ENCODE measurements around the gene ORAI2.

ORAI2 gene

GRCh38 chr7:102457352-102457924 lies 24.1 kb downstream of the ORAI2 start:
- Histone ChIP-seq H3K4me1 (ENCODE audit: control insufficient read depth, insufficient read depth, low read length, unreplicated experiment) (no peaks in the 10 kb centered on the region), H2AFZ (ENCODE audit: low read length, unreplicated experiment) (no peak overlapping the region), H3K36me3 (ENCODE audit: insufficient read depth, low read length) (no peaks in the 10 kb centered on the region; the same call in 1 of the 2 replicates), H3K27ac (ENCODE audit: low read depth, low read length) (no peak overlapping the region), H3K27me3 (ENCODE audit: insufficient read depth, low read length) (no peaks in the 10 kb centered on the region), H3K79me2 (ENCODE audit: control insufficient read depth, insufficient read depth, low read length, unreplicated experiment) (peaks cover 3% of the 10 kb centered on the region), H3K4me3 (ENCODE audit: low read depth, low read length) (no peak overlapping the region)

GRCh38 chr7:102459221-102459844 lies 26.0 kb downstream of the ORAI2 start:
- Histone ChIP-seq H3K27me3 (ENCODE audit: insufficient read depth, low read length) (no peaks in the 10 kb centered on the region), H3K4me3 (ENCODE audit: low read depth, low read length) (no peak overlapping the region), H3K79me2 (ENCODE audit: control insufficient read depth, insufficient read depth, low read length, unreplicated experiment) (peaks cover 6% of the 10 kb centered on the region), H2AFZ (ENCODE audit: low read length, unreplicated experiment) (no peak overlapping the region), H3K4me1 (ENCODE audit: control insufficient read depth, insufficient read depth, low read length, unreplicated experiment) (no peaks in the 10 kb centered on the region), H3K36me3 (ENCODE audit: insufficient read depth, low read length) (no peaks in the 10 kb centered on the region; the same call in 1 of the 2 replicates), H3K27ac (ENCODE audit: low read depth, low read length) (no peak overlapping the region)

- H3K4me1 ChIP-seq (ENCODE audit: control insufficient read depth, insufficient read depth, low read length, unreplicated experiment): no peaks in the 10 kb centered on the region
- H3K27me3 ChIP-seq (ENCODE audit: insufficient read depth, low read length): no peaks in the 10 kb centered on the region
- peaks cover 6% of the 10 kb centered on the region for H3K79me2 ChIP-seq (ENCODE audit: control insufficient read depth, insufficient read depth, low read length, unreplicated experiment)
- no peaks in the 10 kb centered on the region; the same call in 1 of the 2 replicates for H3K36me3 ChIP-seq (ENCODE audit: insufficient read depth, low read length)
- no peak overlapping the region for H3K27ac ChIP-seq (ENCODE audit: low read depth, low read length)
- no peak overlapping the region for H2AFZ ChIP-seq (ENCODE audit: low read length, unreplicated experiment)
- no peak overlapping the region for H3K4me3 ChIP-seq (ENCODE audit: low read depth, low read length)
Observed at GRCh38 chr7:102460467-102460866, 27.1 kb downstream of the ORAI2 start.

- Histone ChIP-seq H3K79me2 (ENCODE audit: control insufficient read depth, insufficient read depth, low read length, unreplicated experiment) (peaks cover 10% of the 10 kb centered on the region), H3K27ac (ENCODE audit: low read depth, low read length) (no peak overlapping the region), H3K4me3 (ENCODE audit: low read depth, low read length) (peak overlapping the region; percentile 96), H3K4me1 (ENCODE audit: control insufficient read depth, insufficient read depth, low read length, unreplicated experiment) (peaks cover 6% of the 10 kb centered on the region), H3K36me3 (ENCODE audit: insufficient read depth, low read length) (no peaks in the 10 kb centered on the region), H2AFZ (ENCODE audit: low read length, unreplicated experiment) (peak overlapping the region; percentile 89), H3K27me3 (ENCODE audit: insufficient read depth, low read length) (no peaks in the 10 kb centered on the region)
Observed at GRCh38 chr7:102463841-102464576, 30.6 kb downstream of the ORAI2 start.

GRCh38 chr7:102464577-102465280 lies 31.4 kb downstream of the ORAI2 start, which contains the start of the genes ALKBH4 and LRWD1:
Gene ALKBH4 (minus strand): TSS chr7:102464863. CDS start chr7:102464836, 27 bp downstream.
Gene LRWD1 (plus strand): TSS chr7:102464984. CDS start chr7:102465081, 97 bp downstream.
- H2AFZ ChIP-seq (ENCODE audit: low read length, unreplicated experiment): peak within 1 kb of the TSS; percentile 94
- H3K36me3 ChIP-seq (ENCODE audit: insufficient read depth, low read length): no peaks in the 10 kb centered on the region
- no peak within 1 kb of the TSS for H3K27ac ChIP-seq (ENCODE audit: low read depth, low read length)
- peaks cover 6% of the 10 kb centered on the region for H3K4me1 ChIP-seq (ENCODE audit: control insufficient read depth, insufficient read depth, low read length, unreplicated experiment)
- H3K4me3 ChIP-seq (ENCODE audit: low read depth, low read length): peak within 1 kb of the TSS; percentile 96
- no peaks in the 10 kb centered on the region for H3K27me3 ChIP-seq (ENCODE audit: insufficient read depth, low read length)
- peaks cover 10% of the 10 kb centered on the region for H3K79me2 ChIP-seq (ENCODE audit: control insufficient read depth, insufficient read depth, low read length, unreplicated experiment)

- Histone ChIP-seq H3K79me2 (ENCODE audit: control insufficient read depth, insufficient read depth, low read length, unreplicated experiment) (peaks cover 10% of the 10 kb centered on the region), H3K4me3 (ENCODE audit: low read depth, low read length) (peak overlapping the region; percentile 96), H3K27ac (ENCODE audit: low read depth, low read length) (no peak overlapping the region), H3K36me3 (ENCODE audit: insufficient read depth, low read length) (no peaks in the 10 kb centered on the region), H3K4me1 (ENCODE audit: control insufficient read depth, insufficient read depth, low read length, unreplicated experiment) (peaks cover 6% of the 10 kb centered on the region), H2AFZ (ENCODE audit: low read length, unreplicated experiment) (no peak overlapping the region), H3K27me3 (ENCODE audit: insufficient read depth, low read length) (no peaks in the 10 kb centered on the region)
Observed at GRCh38 chr7:102466097-102466496, 32.7 kb downstream of the ORAI2 start.

- no peak overlapping the region for H3K4me3 ChIP-seq (ENCODE audit: low read depth, low read length)
- H3K36me3 ChIP-seq (ENCODE audit: insufficient read depth, low read length): no peaks in the 10 kb centered on the region
- H3K79me2 ChIP-seq (ENCODE audit: control insufficient read depth, insufficient read depth, low read length, unreplicated experiment): peaks cover 7% of the 10 kb centered on the region
- H3K4me1 ChIP-seq (ENCODE audit: control insufficient read depth, insufficient read depth, low read length, unreplicated experiment): peaks cover 6% of the 10 kb centered on the region
- H3K27me3 ChIP-seq (ENCODE audit: insufficient read depth, low read length): no peaks in the 10 kb centered on the region
- H3K27ac ChIP-seq (ENCODE audit: low read depth, low read length): no peak overlapping the region
- no peak overlapping the region for H2AFZ ChIP-seq (ENCODE audit: low read length, unreplicated experiment)
Observed at GRCh38 chr7:102467581-102468477, 34.5 kb downstream of the ORAI2 start.

- no peak overlapping the region for H3K4me3 ChIP-seq (ENCODE audit: low read depth, low read length)
- H3K27ac ChIP-seq (ENCODE audit: low read depth, low read length): no peak overlapping the region
- no peak overlapping the region for H2AFZ ChIP-seq (ENCODE audit: low read length, unreplicated experiment)
- peaks cover 6% of the 10 kb centered on the region for H3K4me1 ChIP-seq (ENCODE audit: control insufficient read depth, insufficient read depth, low read length, unreplicated experiment)
- H3K36me3 ChIP-seq (ENCODE audit: insufficient read depth, low read length): no peaks in the 10 kb centered on the region
- H3K27me3 ChIP-seq (ENCODE audit: insufficient read depth, low read length): no peaks in the 10 kb centered on the region
- H3K79me2 ChIP-seq (ENCODE audit: control insufficient read depth, insufficient read depth, low read length, unreplicated experiment): peaks cover 4% of the 10 kb centered on the region
Observed at GRCh38 chr7:102468478-102469350, 35.3 kb downstream of the ORAI2 start.

GRCh38 chr7:102469351-102469971 lies 36.1 kb downstream of the ORAI2 start:
- Histone ChIP-seq H3K27me3 (ENCODE audit: insufficient read depth, low read length) (no peaks in the 10 kb centered on the region), H3K4me3 (ENCODE audit: low read depth, low read length) (no peak overlapping the region), H3K27ac (ENCODE audit: low read depth, low read length) (no peak overlapping the region), H3K4me1 (ENCODE audit: control insufficient read depth, insufficient read depth, low read length, unreplicated experiment) (peaks cover 6% of the 10 kb centered on the region), H2AFZ (ENCODE audit: low read length, unreplicated experiment) (no peak overlapping the region), H3K79me2 (ENCODE audit: control insufficient read depth, insufficient read depth, low read length, unreplicated experiment) (peaks cover 4% of the 10 kb centered on the region), H3K36me3 (ENCODE audit: insufficient read depth, low read length) (no peaks in the 10 kb centered on the region)
